Smooth muscle cell (in vitro differentiated cells): ENCODE results near the gene TSC2. TPM values are rescaled to one million over a fixed set of nuclear protein-coding genes. Genes with fewer than 3 reads are reported as not detected.

Source experiments
- DNase-seq: peaks from one replicate; lab custom pipeline; 2025; ENCODE audit not compliant: unreplicated experiment; lab: John Stamatoyannopoulos, UW
- H2AFZ ChIP-seq: fragments of 200-600 bp; sonication (generic); 2 replicates; pipeline ENCODE4 v1.6.0; 2016; ENCODE audit warnings: antibody characterized with exemption, low read depth, mild to moderate bottlenecking
- H3F3A ChIP-seq: fragments of 200-600 bp; sonication (generic); 2 replicates; pipeline ENCODE4 v1.6.0; 2017; ENCODE audit warnings: antibody characterized with exemption, low read depth
- H3K27ac ChIP-seq: fragments of 200-600 bp; sonication (generic); 2 replicates; pipeline ENCODE4 v1.5.1; 2016; ENCODE audit warnings: low read depth, mild to moderate bottlenecking
- H3K27me3 ChIP-seq: fragments of 200-600 bp; sonication (generic); 2 replicates; pipeline ENCODE4 v1.6.1; 2016; ENCODE audit warnings: low read depth, mild to moderate bottlenecking
- H3K36me3 ChIP-seq: fragments of 200-600 bp; sonication (generic); 2 replicates; pipeline ENCODE4 v1.5.1; 2016; ENCODE audit warnings: low read depth
- H3K4me1 ChIP-seq: fragments of 200-600 bp; sonication (generic); 2 replicates; pipeline ENCODE4 v1.5.1; 2016; ENCODE audit warnings: low read depth
- H3K4me2 ChIP-seq: fragments of 200-600 bp; sonication (generic); 2 replicates; pipeline ENCODE4 v1.6.0; 2016; ENCODE audit warnings: mild to moderate bottlenecking
- H3K4me3 ChIP-seq: fragments of 200-600 bp; sonication (generic); 2 replicates; pipeline ENCODE4 v1.5.1; 2016; ENCODE audit warnings: mild to moderate bottlenecking
- H3K79me2 ChIP-seq: fragments of 200-600 bp; sonication (generic); 2 replicates; pipeline ENCODE4 v1.6.0; 2016; ENCODE audit warnings: low read depth, mild to moderate bottlenecking
- H3K9ac ChIP-seq: fragments of 200-600 bp; sonication (generic); 2 replicates; pipeline ENCODE4 v1.6.0; 2016; ENCODE audit warnings: low read depth
- H3K9me3 ChIP-seq: fragments of 200-600 bp; sonication (generic); replicated peaks from 2 replicates; pipeline ENCODE4 v1.5.1; 2016; ENCODE audit warnings: low read depth
- H4K20me1 ChIP-seq: fragments of 200-600 bp; sonication (generic); 2 replicates; pipeline ENCODE4 v1.6.0; 2016; ENCODE audit warnings: low read depth
- CTCF ChIP-seq: fragments of 200-600 bp; sonication (generic); IDR thresholded peaks from 2 replicates; pipeline ENCODE4 v1.5.1; 2017; ENCODE audit warnings: borderline replicate concordance, mild to moderate bottlenecking, antibody characterized with exemption; ENCODE audit not compliant: insufficient read depth, poor library complexity, severe bottlenecking
- WGBS: methylation state at CpG from one replicate; pipeline ENCODE4 v1.1.7; 2016; ENCODE audit warnings: low lambda C conversion rate; 5-methylcytosine and 5-hydroxymethylcytosine counted together
- polyA plus RNA-seq: library from polyadenylated mRNA; unstranded; fragments of >200 nt; fragmentation: Nextera tagmentation; extraction: Ambion mirVana; gene quantifications from 2 replicates; pipeline ENCODE4 v1.2.1, GENCODE V29; 2016
- total RNA-seq: library from RNA; depleted of rRNA; stranded (reverse); fragments of >200 nt; gene quantifications from 2 replicates; pipeline ENCODE4 v1.2.3, GENCODE V29; 2014

TSC2 gene
- total and polyA plus RNA-seq, 2 experiments from 2014 or later = 64.5 to 74.7 TPM

GRCh38 chr16:2062801-2063200, 15.0 kb downstream of the TSC2 start:
- H3K36me3 ChIP-seq = peaks cover 5% of the 10 kb centered on the region
- H2AFZ ChIP-seq = no peak overlapping the region
- no peaks in the 10 kb centered on the region for H3F3A ChIP-seq
- H3K9me3 ChIP-seq = no peaks in the 10 kb centered on the region
- no peak overlapping the region for H3K4me2 ChIP-seq
- H4K20me1 ChIP-seq = no peaks in the 10 kb centered on the region
- H3K27me3 ChIP-seq = no peaks in the 10 kb centered on the region
- no peak overlapping the region for H3K27ac ChIP-seq
- no peaks in the 10 kb centered on the region for H3K79me2 ChIP-seq
- H3K9ac ChIP-seq = no peak overlapping the region
- TF ChIP-seq CTCF = no peak
- H3K4me1 ChIP-seq = no peaks in the 10 kb centered on the region
- H3K4me3 ChIP-seq = no peak overlapping the region
- no peak for DNase-seq
- WGBS = 95% methylated on average over 19 of the region's 28 CpGs

GRCh38 chr16:2063861-2064260, 16.1 kb downstream of the TSC2 start:
- TF ChIP-seq CTCF = no peak
- Histone ChIP-seq H3K4me3 (no peak overlapping the region), H3K36me3 (peaks cover 5% of the 10 kb centered on the region), H3F3A (no peaks in the 10 kb centered on the region), H3K27me3 (no peaks in the 10 kb centered on the region), H3K27ac (no peak overlapping the region), H3K4me1 (no peaks in the 10 kb centered on the region), H3K4me2 (no peak overlapping the region), H2AFZ (no peak overlapping the region), H4K20me1 (no peaks in the 10 kb centered on the region), H3K9me3 (no peaks in the 10 kb centered on the region), H3K79me2 (no peaks in the 10 kb centered on the region), H3K9ac (no peak overlapping the region)
- 97% methylated on average over 25 of the region's 25 CpGs for WGBS
- no peak for DNase-seq

- Histone ChIP-seq H3K9ac (no peak overlapping the region), H3K4me1 (no peaks in the 10 kb centered on the region), H4K20me1 (no peaks in the 10 kb centered on the region), H3K79me2 (no peaks in the 10 kb centered on the region), H3K36me3 (peaks cover 5% of the 10 kb centered on the region), H3F3A (no peaks in the 10 kb centered on the region), H3K4me2 (no peak overlapping the region), H3K27me3 (no peaks in the 10 kb centered on the region), H3K27ac (no peak overlapping the region), H3K9me3 (no peaks in the 10 kb centered on the region), H3K4me3 (no peak overlapping the region), H2AFZ (no peak overlapping the region)
- 98% methylated on average over 16 of the region's 16 CpGs for WGBS
- TF ChIP-seq CTCF = no peak
- no peak for DNase-seq
Observed at GRCh38 chr16:2064368-2064945, 16.7 kb downstream of the TSC2 start.

GRCh38 chr16:2066139-2066538, 18.4 kb downstream of the TSC2 start:
- H3K9ac ChIP-seq = no peak overlapping the region
- no peak for DNase-seq
- no peaks in the 10 kb centered on the region for H3K27me3 ChIP-seq
- H3K4me2 ChIP-seq = no peak overlapping the region
- WGBS = 100% methylated on average over 11 of the region's 11 CpGs
- TF ChIP-seq CTCF = no peak
- H3K36me3 ChIP-seq = peaks cover 5% of the 10 kb centered on the region
- no peaks in the 10 kb centered on the region for H3F3A ChIP-seq
- no peaks in the 10 kb centered on the region for H3K79me2 ChIP-seq
- no peak overlapping the region for H3K4me3 ChIP-seq
- H3K27ac ChIP-seq = no peak overlapping the region
- H3K4me1 ChIP-seq = no peaks in the 10 kb centered on the region
- H3K9me3 ChIP-seq = no peaks in the 10 kb centered on the region
- H2AFZ ChIP-seq = no peak overlapping the region
- H4K20me1 ChIP-seq = no peaks in the 10 kb centered on the region
